GM23338 (cell line): ENCODE measurements around the gene AKR7A3. TPM values are rescaled to one million over a fixed set of nuclear protein-coding genes. Genes with fewer than 3 reads are reported as not detected.

ENCODE experiments used
- ATAC-seq: fragments of 200-7000 bp; cut with Tn5 transposase; 3 replicates; pipeline ENCODE4 v1.9.1; 2020
- DNase-seq: peaks from one replicate; pipeline ENCODE4 v3.0.0-alpha.2; 2015; ENCODE audit warnings: low spot score
- H2AFZ ChIP-seq: fragments of 200-600 bp; sonication (generic); 2 replicates; pipeline ENCODE4 v1.8.0; 2016; ENCODE audit warnings: antibody characterized with exemption, mild to moderate bottlenecking, moderate library complexity
- H3F3A ChIP-seq: fragments of 200-600 bp; sonication (generic); replicated peaks from 2 replicates; pipeline ENCODE4 v1.8.0; 2017; ENCODE audit warnings: antibody characterized with exemption, mixed run types, low read depth
- H3K27ac ChIP-seq: fragments of 200-600 bp; sonication (generic); 2 replicates; pipeline ENCODE4 v1.6.1; 2016; ENCODE audit warnings: low read depth
- H3K27me3 ChIP-seq: fragments of 200-600 bp; sonication (generic); 2 replicates; pipeline ENCODE4 v1.8.0; 2016; ENCODE audit warnings: mild to moderate bottlenecking, mixed run types, moderate library complexity; ENCODE audit not compliant: insufficient read depth
- H3K36me3 ChIP-seq: fragments of 200-600 bp; sonication (generic); 2 replicates; pipeline ENCODE4 v1.8.0; 2016; ENCODE audit warnings: mild to moderate bottlenecking; ENCODE audit not compliant: insufficient read depth
- H3K4me1 ChIP-seq: fragments of 200-600 bp; sonication (generic); 2 replicates; pipeline ENCODE4 v1.8.0; 2016; ENCODE audit warnings: mild to moderate bottlenecking, moderate library complexity; ENCODE audit not compliant: insufficient read depth
- H3K4me2 ChIP-seq: fragments of 200-600 bp; sonication (generic); 2 replicates; pipeline ENCODE4 v1.7.1; 2017; ENCODE audit warnings: mixed run types
- H3K4me3 ChIP-seq: fragments of 200-600 bp; sonication (generic); 2 replicates; pipeline ENCODE4 v1.6.1; 2016; ENCODE audit warnings: mixed run types
- H3K79me2 ChIP-seq: fragments of 200-600 bp; sonication (generic); replicated peaks from 2 replicates; pipeline ENCODE4 v1.8.0; 2017; ENCODE audit warnings: mild to moderate bottlenecking; ENCODE audit not compliant: insufficient read depth
- H3K9me2 ChIP-seq: fragments of 200-600 bp; sonication (generic); 2 replicates; pipeline ENCODE4 v1.8.0; 2017; ENCODE audit not compliant: insufficient read depth
- H4K20me1 ChIP-seq: fragments of 200-600 bp; sonication (generic); replicated peaks from 2 replicates; pipeline ENCODE4 v1.8.0; 2017; ENCODE audit warnings: mild to moderate bottlenecking; ENCODE audit not compliant: insufficient read depth
- H3K27ac Mint-ChIP-seq: 2 replicates; pipeline ENCODE4 v1.8.0; 2020; ENCODE audit warnings: inconsistent platforms, mild to moderate bottlenecking, moderate library complexity, mixed read lengths
- H3K27me3 Mint-ChIP-seq: 3 replicates; pipeline ENCODE4 v1.8.0; 2022; ENCODE audit warnings: low read depth, mild to moderate bottlenecking, moderate library complexity, mixed read lengths, inconsistent platforms; ENCODE audit not compliant: insufficient read depth, poor library complexity
- H3K36me3 Mint-ChIP-seq: 3 replicates; pipeline ENCODE4 v1.8.0; 2021; ENCODE audit warnings: low read depth, mild to moderate bottlenecking, inconsistent platforms, moderate library complexity, mixed read lengths
- H3K4me1 Mint-ChIP-seq: 3 replicates; pipeline ENCODE4 v1.8.0; 2020; ENCODE audit warnings: mild to moderate bottlenecking, inconsistent platforms, mixed read lengths
- H3K4me3 Mint-ChIP-seq: 3 replicates; pipeline ENCODE4 v1.8.0; 2021; ENCODE audit warnings: moderate library complexity, mild to moderate bottlenecking, inconsistent platforms, mixed read lengths
- H3K9me3 Mint-ChIP-seq: 3 replicates; pipeline ENCODE4 v1.8.0; 2020; ENCODE audit warnings: moderate library complexity, mild to moderate bottlenecking, inconsistent platforms, mixed read lengths
- POLR2AphosphoS5 ChIP-seq: IDR thresholded peaks from 2 replicates; pipeline ENCODE4 v1.6.1; 2016; ENCODE audit warnings: antibody characterized with exemption, low read depth
- STAT1 ChIP-seq: IDR thresholded peaks from one replicate; pipeline ENCODE4 v1.6.1; 2016; ENCODE audit warnings: antibody characterized with exemption; ENCODE audit not compliant: unreplicated experiment
- ZNF114 ChIP-seq: fragments of 250-450 bp; sonication (Bioruptor Pico); IDR thresholded peaks from 2 replicates; pipeline ENCODE4 v1.5.0; 2020; ENCODE audit warnings: mild to moderate bottlenecking, moderate library complexity
- polyA plus RNA-seq: library from polyadenylated mRNA; unstranded; fragments of >200 nt; fragmentation: Nextera tagmentation; extraction: Ambion mirVana; gene quantifications from 2 replicates; pipeline ENCODE4 v1.2.1, GENCODE V29; 2016
- total RNA-seq: library from RNA; depleted of rRNA; stranded (reverse); fragments of >200 nt; shearing (Covaris generic); gene quantifications from 2 replicates; pipeline ENCODE4 v1.2.3, GENCODE V29; 2014
- TF ChIP-seq, protein P1 (sequence below): fragments of 250-450 bp; sonication (Bioruptor Pico); IDR thresholded peaks from 2 replicates; pipeline ENCODE4 v1.5.0; 2020; ENCODE audit warnings: mild to moderate bottlenecking, moderate library complexity
- TF ChIP-seq, protein P2 (sequence below): IDR thresholded peaks from 2 replicates; pipeline ENCODE4 v1.6.1; 2016; ENCODE audit warnings: antibody characterized with exemption
- TF ChIP-seq, protein P3 (sequence below): IDR thresholded peaks from one replicate; pipeline ENCODE4 v1.6.1; 2018; ENCODE audit warnings: antibody characterized with exemption; ENCODE audit not compliant: unreplicated experiment

The AKR7A3 gene
- total and polyA plus RNA-seq, 2 experiments from 2014 or later, result 0.14 to 0.86 TPM

DNA sequence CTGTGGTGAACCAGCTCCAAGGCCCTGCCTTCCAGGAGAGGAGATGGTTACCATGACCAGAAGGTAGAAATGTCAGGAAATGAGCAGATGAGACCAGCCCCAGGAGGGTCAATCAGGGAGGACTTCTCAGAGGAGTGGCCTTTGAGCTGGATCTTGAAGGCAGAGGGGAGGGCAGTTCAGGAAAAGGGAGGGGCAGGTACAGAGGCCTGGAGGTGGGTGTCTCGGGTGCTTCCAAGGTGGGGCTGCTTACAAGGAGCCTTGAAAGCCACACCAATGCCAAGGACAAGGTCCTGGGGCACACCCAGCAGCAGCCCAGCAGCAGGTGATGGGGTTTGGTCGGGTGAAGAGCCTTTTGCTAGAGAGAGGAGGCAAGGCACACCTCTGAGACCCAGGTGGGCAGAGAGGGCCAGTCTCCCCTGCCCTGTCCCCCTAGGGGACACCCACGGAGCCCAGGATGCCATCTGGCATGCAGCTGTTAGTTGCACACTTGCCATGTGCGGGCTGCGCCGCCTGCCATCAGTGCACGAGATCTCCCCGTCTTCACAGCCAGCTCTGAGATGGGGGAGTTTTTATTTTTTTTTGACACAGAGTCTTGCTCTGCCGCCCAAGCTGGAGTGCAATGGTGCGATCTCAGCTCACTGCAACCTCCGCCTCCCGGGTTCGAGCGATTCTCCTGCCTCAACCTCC lies 42.0 kb upstream of the AKR7A3 start (continued):
- TF ChIP-seq, protein P1, sequence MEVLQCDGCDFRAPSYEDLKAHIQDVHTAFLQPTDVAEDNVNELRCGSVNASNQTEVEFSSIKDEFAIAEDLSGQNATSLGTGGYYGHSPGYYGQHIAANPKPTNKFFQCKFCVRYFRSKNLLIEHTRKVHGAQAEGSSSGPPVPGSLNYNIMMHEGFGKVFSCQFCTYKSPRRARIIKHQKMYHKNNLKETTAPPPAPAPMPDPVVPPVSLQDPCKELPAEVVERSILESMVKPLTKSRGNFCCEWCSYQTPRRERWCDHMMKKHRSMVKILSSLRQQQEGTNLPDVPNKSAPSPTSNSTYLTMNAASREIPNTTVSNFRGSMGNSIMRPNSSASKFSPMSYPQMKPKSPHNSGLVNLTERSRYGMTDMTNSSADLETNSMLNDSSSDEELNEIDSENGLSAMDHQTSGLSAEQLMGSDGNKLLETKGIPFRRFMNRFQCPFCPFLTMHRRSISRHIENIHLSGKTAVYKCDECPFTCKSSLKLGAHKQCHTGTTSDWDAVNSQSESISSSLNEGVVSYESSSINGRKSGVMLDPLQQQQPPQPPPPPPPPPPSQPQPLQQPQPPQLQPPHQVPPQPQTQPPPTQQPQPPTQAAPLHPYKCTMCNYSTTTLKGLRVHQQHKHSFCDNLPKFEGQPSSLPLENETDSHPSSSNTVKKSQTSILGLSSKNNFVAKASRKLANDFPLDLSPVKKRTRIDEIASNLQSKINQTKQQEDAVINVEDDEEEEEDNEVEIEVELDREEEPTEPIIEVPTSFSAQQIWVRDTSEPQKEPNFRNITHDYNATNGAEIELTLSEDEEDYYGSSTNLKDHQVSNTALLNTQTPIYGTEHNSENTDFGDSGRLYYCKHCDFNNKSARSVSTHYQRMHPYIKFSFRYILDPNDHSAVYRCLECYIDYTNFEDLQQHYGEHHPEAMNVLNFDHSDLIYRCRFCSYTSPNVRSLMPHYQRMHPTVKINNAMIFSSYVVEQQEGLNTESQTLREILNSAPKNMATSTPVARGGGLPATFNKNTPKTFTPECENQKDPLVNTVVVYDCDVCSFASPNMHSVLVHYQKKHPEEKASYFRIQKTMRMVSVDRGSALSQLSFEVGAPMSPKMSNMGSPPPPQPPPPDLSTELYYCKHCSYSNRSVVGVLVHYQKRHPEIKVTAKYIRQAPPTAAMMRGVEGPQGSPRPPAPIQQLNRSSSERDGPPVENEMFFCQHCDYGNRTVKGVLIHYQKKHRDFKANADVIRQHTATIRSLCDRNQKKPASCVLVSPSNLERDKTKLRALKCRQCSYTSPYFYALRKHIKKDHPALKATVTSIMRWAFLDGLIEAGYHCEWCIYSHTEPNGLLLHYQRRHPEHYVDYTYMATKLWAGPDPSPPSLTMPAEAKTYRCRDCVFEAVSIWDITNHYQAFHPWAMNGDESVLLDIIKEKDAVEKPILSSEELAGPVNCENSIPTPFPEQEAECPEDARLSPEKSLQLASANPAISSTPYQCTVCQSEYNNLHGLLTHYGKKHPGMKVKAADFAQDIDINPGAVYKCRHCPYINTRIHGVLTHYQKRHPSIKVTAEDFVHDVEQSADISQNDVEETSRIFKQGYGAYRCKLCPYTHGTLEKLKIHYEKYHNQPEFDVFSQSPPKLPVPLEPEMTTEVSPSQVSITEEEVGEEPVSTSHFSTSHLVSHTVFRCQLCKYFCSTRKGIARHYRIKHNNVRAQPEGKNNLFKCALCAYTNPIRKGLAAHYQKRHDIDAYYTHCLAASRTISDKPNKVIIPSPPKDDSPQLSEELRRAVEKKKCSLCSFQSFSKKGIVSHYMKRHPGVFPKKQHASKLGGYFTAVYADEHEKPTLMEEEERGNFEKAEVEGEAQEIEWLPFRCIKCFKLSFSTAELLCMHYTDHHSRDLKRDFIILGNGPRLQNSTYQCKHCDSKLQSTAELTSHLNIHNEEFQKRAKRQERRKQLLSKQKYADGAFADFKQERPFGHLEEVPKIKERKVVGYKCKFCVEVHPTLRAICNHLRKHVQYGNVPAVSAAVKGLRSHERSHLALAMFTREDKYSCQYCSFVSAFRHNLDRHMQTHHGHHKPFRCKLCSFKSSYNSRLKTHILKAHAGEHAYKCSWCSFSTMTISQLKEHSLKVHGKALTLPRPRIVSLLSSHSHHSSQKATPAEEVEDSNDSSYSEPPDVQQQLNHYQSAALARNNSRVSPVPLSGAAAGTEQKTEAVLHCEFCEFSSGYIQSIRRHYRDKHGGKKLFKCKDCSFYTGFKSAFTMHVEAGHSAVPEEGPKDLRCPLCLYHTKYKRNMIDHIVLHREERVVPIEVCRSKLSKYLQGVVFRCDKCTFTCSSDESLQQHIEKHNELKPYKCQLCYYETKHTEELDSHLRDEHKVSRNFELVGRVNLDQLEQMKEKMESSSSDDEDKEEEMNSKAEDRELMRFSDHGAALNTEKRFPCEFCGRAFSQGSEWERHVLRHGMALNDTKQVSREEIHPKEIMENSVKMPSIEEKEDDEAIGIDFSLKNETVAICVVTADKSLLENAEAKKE (CRISPR knock-in tag), result no peak
- TF ChIP-seq, protein P2, sequence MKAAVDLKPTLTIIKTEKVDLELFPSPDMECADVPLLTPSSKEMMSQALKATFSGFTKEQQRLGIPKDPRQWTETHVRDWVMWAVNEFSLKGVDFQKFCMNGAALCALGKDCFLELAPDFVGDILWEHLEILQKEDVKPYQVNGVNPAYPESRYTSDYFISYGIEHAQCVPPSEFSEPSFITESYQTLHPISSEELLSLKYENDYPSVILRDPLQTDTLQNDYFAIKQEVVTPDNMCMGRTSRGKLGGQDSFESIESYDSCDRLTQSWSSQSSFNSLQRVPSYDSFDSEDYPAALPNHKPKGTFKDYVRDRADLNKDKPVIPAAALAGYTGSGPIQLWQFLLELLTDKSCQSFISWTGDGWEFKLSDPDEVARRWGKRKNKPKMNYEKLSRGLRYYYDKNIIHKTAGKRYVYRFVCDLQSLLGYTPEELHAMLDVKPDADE, result no peak

DNA sequence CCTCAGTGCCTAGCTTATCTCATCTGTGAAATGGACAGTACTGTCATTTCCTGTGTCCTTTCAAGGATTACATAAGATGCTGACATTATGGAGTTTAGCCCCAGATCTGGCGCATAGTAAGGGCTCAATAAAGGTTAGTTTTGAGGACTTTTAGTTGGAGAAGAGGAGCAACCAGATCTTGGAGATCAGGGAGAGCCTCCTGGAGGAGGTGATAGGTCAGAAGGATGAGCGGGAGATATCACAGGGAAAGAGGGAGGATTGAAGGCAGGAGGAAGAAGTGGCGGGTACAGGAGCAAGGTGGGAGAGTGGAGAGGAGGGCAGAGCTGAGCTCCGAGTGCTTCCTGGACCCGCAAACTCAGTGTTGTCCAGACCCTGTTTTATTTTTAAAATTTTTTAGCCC lies 41.0 kb upstream of the AKR7A3 start:
- Histone ChIP-seq H3K36me3 (no peaks in the 10 kb centered on the region), H3K27me3 (no peaks in the 10 kb centered on the region), H3K79me2 (no peaks in the 10 kb centered on the region), H4K20me1 (no peaks in the 10 kb centered on the region; the same call in 1 of the 2 replicates), H3K4me1 (no peaks in the 10 kb centered on the region), H3K4me2 (no peak overlapping the region), H3K9me2 (no peaks in the 10 kb centered on the region), H3F3A (no peaks in the 10 kb centered on the region), H3K27ac (no peak overlapping the region), H2AFZ (no peak overlapping the region), H3K4me3 (no peak overlapping the region)
- TF ChIP-seq, protein P3, sequence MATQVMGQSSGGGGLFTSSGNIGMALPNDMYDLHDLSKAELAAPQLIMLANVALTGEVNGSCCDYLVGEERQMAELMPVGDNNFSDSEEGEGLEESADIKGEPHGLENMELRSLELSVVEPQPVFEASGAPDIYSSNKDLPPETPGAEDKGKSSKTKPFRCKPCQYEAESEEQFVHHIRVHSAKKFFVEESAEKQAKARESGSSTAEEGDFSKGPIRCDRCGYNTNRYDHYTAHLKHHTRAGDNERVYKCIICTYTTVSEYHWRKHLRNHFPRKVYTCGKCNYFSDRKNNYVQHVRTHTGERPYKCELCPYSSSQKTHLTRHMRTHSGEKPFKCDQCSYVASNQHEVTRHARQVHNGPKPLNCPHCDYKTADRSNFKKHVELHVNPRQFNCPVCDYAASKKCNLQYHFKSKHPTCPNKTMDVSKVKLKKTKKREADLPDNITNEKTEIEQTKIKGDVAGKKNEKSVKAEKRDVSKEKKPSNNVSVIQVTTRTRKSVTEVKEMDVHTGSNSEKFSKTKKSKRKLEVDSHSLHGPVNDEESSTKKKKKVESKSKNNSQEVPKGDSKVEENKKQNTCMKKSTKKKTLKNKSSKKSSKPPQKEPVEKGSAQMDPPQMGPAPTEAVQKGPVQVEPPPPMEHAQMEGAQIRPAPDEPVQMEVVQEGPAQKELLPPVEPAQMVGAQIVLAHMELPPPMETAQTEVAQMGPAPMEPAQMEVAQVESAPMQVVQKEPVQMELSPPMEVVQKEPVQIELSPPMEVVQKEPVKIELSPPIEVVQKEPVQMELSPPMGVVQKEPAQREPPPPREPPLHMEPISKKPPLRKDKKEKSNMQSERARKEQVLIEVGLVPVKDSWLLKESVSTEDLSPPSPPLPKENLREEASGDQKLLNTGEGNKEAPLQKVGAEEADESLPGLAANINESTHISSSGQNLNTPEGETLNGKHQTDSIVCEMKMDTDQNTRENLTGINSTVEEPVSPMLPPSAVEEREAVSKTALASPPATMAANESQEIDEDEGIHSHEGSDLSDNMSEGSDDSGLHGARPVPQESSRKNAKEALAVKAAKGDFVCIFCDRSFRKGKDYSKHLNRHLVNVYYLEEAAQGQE, result no peak
- TF ChIP-seq, protein P2, result no peak
- no peak for TF ChIP-seq ZNF114
- no peak for TF ChIP-seq POLR2AphosphoS5
- TF ChIP-seq STAT1, result no peak
- no peak overlapping the region for H3K4me3 Mint-ChIP-seq
- ATAC-seq (no peak), DNase-seq (no peak)
- no peak overlapping the region for H3K27ac Mint-ChIP-seq
- H3K36me3 Mint-ChIP-seq, result peaks cover 7% of the 10 kb centered on the region
- no peaks in the 10 kb centered on the region for H3K4me1 Mint-ChIP-seq
- peaks cover 8% of the 10 kb centered on the region for H3K27me3 Mint-ChIP-seq
- H3K9me3 Mint-ChIP-seq, result no peaks in the 10 kb centered on the region
